HEK293 (cell line): ENCODE data around the gene CHERP.

Source experiments
- CTCF ChIP-seq: fragments of 450-650 bp; formaldehyde crosslinking; IDR thresholded peaks from 2 replicates; pipeline ENCODE4 v1.5.1; 2016; ENCODE audit warnings: missing biosample characterization, missing genetic modification characterization
- MYNN ChIP-seq: fragments of 450-650 bp; formaldehyde crosslinking; IDR thresholded peaks from 2 replicates; pipeline ENCODE4 v1.5.1; 2016; ENCODE audit warnings: missing biosample characterization, missing genetic modification characterization, borderline replicate concordance
- REPIN1 ChIP-seq: fragments of 450-650 bp; formaldehyde crosslinking; IDR thresholded peaks from 2 replicates; pipeline ENCODE4 v1.5.1; 2017; ENCODE audit warnings: missing biosample characterization, missing genetic modification characterization, low read depth
- ZNF16 ChIP-seq: fragments of 450-650 bp; formaldehyde crosslinking; IDR thresholded peaks from 2 replicates; pipeline ENCODE4 v1.5.1; 2016; ENCODE audit warnings: low read depth, missing biosample characterization, missing genetic modification characterization
- ZNF175 ChIP-seq: fragments of 450-650 bp; formaldehyde crosslinking; IDR thresholded peaks from 2 replicates; pipeline ENCODE4 v1.5.1; 2016; ENCODE audit warnings: missing biosample characterization, missing genetic modification characterization
- ZNF202 ChIP-seq: fragments of 450-650 bp; formaldehyde crosslinking; IDR thresholded peaks from 2 replicates; pipeline ENCODE4 v1.5.1; 2016; ENCODE audit warnings: missing biosample characterization, missing genetic modification characterization, borderline replicate concordance
- ZNF302 ChIP-seq: fragments of 450-650 bp; formaldehyde crosslinking; IDR thresholded peaks from 2 replicates; pipeline ENCODE4 v1.5.1; 2016; ENCODE audit warnings: missing biosample characterization, missing genetic modification characterization, low read depth
- ZNF350 ChIP-seq: fragments of 450-650 bp; formaldehyde crosslinking; IDR thresholded peaks from 2 replicates; pipeline ENCODE4 v1.5.0; 2017; ENCODE audit warnings: missing biosample characterization, mild to moderate bottlenecking, missing genetic modification characterization
- ZNF549 ChIP-seq: fragments of 450-650 bp; IDR thresholded peaks from 2 replicates; pipeline ENCODE4 v1.5.1; 2018; ENCODE audit warnings: missing biosample characterization, missing genetic modification characterization, mild to moderate bottlenecking, inconsistent platforms, moderate library complexity
- ZNF660 ChIP-seq: fragments of 450-650 bp; IDR thresholded peaks from 2 replicates; pipeline ENCODE4 v1.5.1; 2018; ENCODE audit warnings: missing biosample characterization, mild to moderate bottlenecking, missing genetic modification characterization
- TF ChIP-seq, protein P1 (sequence below): fragments of 450-650 bp; formaldehyde crosslinking; IDR thresholded peaks from 2 replicates; pipeline ENCODE4 v1.5.1; 2016; ENCODE audit warnings: missing biosample characterization, missing genetic modification characterization

GRCh38 chr19:16516923-16517610 lies 25.2 kb downstream of the CHERP start:
- TF ChIP-seq ZNF660 (tag by site-specific recombination) (no peak), CTCF (tag by site-specific recombination) (no peak), ZNF175 (tag by site-specific recombination) (no peak), ZNF202 (no peak), ZNF16 (tag by site-specific recombination) (peak; percentile 56), REPIN1 (no peak), ZNF350 (tag by site-specific recombination) (no peak), ZNF549 (tag by site-specific recombination) (no peak), ZNF302 (tag by site-specific recombination) (no peak), MYNN (tag by site-specific recombination) (no peak)
- TF ChIP-seq, protein P1, sequence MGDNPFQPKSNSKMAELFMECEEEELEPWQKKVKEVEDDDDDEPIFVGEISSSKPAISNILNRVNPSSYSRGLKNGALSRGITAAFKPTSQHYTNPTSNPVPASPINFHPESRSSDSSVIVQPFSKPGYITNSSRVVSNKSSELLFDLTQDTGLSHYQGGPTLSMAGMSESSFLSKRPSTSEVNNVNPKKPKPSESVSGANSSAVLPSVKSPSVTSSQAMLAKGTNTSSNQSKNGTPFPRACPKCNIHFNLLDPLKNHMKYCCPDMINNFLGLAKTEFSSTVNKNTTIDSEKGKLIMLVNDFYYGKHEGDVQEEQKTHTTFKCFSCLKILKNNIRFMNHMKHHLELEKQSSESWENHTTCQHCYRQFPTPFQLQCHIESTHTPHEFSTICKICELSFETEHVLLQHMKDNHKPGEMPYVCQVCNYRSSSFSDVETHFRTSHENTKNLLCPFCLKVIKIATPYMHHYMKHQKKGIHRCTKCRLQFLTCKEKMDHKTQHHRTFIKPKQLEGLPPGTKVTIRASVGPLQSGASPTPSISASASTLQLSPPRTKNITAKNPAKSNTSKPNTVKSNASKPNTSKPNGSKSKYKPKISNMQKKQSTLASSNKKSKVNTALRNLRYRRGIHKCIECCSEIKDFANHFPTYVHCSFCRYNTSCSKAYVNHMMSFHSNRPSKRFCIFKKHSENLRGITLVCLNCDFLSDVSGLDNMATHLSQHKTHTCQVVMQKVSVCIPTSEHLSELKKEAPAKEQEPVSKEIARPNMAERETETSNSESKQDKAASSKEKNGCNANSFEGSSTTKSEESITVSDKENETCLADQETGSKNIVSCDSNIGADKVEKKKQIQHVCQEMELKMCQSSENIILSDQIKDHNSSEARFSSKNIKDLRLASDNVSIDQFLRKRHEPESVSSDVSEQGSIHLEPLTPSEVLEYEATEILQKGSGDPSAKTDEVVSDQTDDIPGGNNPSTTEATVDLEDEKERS (tag by site-specific recombination), result no peak
